OCI-LY1 (cell line): ENCODE measurements around the gene CARD10.
"Not testable (repeated sequence)": the region's sequence is repeated elsewhere in the genome, so short reads cannot be mapped to it uniquely, and the experiment has no call there.

Experiments
- H2AFZ ChIP-seq: fragments of 200-600 bp; sonication (generic), shearing (Covaris generic); 2 replicates; pipeline ENCODE4 v1.6.0; 2014; ENCODE audit warnings: antibody characterized with exemption, mild to moderate bottlenecking, low read length
- H3F3A ChIP-seq: fragments of 200-600 bp; sonication (generic), shearing (Covaris generic); 2 replicates; pipeline ENCODE4 v1.6.0; 2014; ENCODE audit warnings: mild to moderate bottlenecking, antibody characterized with exemption, low read length, moderate library complexity; ENCODE audit not compliant: insufficient read depth
- H3K27ac ChIP-seq: fragments of 200-600 bp; sonication (generic); 2 replicates; pipeline ENCODE4 v1.5.1; 2014; ENCODE audit warnings: low read length, mixed run types, mild to moderate bottlenecking, low read depth; ENCODE audit not compliant: poor library complexity, severe bottlenecking
- H3K27me3 ChIP-seq: fragments of 200-600 bp; sonication (generic); 2 replicates; pipeline ENCODE4 v1.6.0; 2014; ENCODE audit warnings: antibody characterized with exemption, mild to moderate bottlenecking, low read length, moderate library complexity; ENCODE audit not compliant: insufficient read depth
- H3K36me3 ChIP-seq: fragments of 200-600 bp; sonication (generic); 2 replicates; pipeline ENCODE4 v1.6.1; 2014; ENCODE audit warnings: mild to moderate bottlenecking, antibody characterized with exemption, low read length, moderate library complexity, mixed read lengths; ENCODE audit not compliant: insufficient read depth
- H3K4me1 ChIP-seq: fragments of 200-600 bp; sonication (generic); 2 replicates; pipeline ENCODE4 v1.5.1; 2014; ENCODE audit warnings: mild to moderate bottlenecking, low read length, moderate library complexity; ENCODE audit not compliant: insufficient read depth, severe bottlenecking
- H3K4me2 ChIP-seq: fragments of 200-600 bp; sonication (generic), shearing (Covaris generic); 2 replicates; pipeline ENCODE4 v1.6.1; 2014; ENCODE audit warnings: low read length
- H3K4me3 ChIP-seq: fragments of 200-600 bp; sonication (generic); 2 replicates; pipeline ENCODE4 v1.5.1; 2014; ENCODE audit warnings: low read length, low read depth, mild to moderate bottlenecking, mixed read lengths; ENCODE audit not compliant: poor library complexity, severe bottlenecking
- H3K79me2 ChIP-seq: fragments of 200-600 bp; shearing (Covaris generic); 2 replicates; pipeline ENCODE4 v1.6.1; 2016; ENCODE audit warnings: mixed run types, low read length, mixed read lengths; ENCODE audit not compliant: insufficient read depth
- H3K9ac ChIP-seq: fragments of 200-600 bp; sonication (generic), shearing (Covaris generic); 2 replicates; pipeline ENCODE4 v1.6.1; 2014; ENCODE audit warnings: mild to moderate bottlenecking, low read length, mixed read lengths
- H3K9me2 ChIP-seq: fragments of 200-600 bp; sonication (generic), shearing (Covaris generic); 2 replicates; pipeline ENCODE4 v1.6.1; 2014; ENCODE audit warnings: low read depth, mild to moderate bottlenecking, low read length, mixed read lengths
- H3K9me3 ChIP-seq: fragments of 200-600 bp; shearing (Covaris generic); 2 replicates; pipeline ENCODE4 v1.6.1; 2014; ENCODE audit warnings: low read length, mixed read lengths
- H4K20me1 ChIP-seq: fragments of 200-600 bp; sonication (generic), shearing (Covaris generic); 2 replicates; pipeline ENCODE4 v1.6.0; 2016; ENCODE audit warnings: mild to moderate bottlenecking, low read length; ENCODE audit not compliant: insufficient read depth
- CTCF ChIP-seq: fragments of 200-600 bp; sonication (generic), shearing (Covaris generic); IDR thresholded peaks from 2 replicates; pipeline ENCODE4 v1.5.1; 2017; ENCODE audit warnings: mild to moderate bottlenecking, antibody characterized with exemption, low read length, moderate library complexity, mixed read lengths
- EZH2 ChIP-seq: fragments of 200-600 bp; sonication (generic), shearing (Covaris generic); IDR thresholded peaks from 2 replicates; pipeline ENCODE4 v1.8.0; 2017; ENCODE audit warnings: borderline replicate concordance, mixed run types, mild to moderate bottlenecking, antibody characterized with exemption, low read length, moderate library complexity, mixed read lengths

The CARD10 gene

GRCh38 chr22:37545703-37546436, 26.7 kb upstream of the CARD10 start:
- no peak for TF ChIP-seq CTCF
- no peak for TF ChIP-seq EZH2
- H4K20me1 ChIP-seq, result no peaks in the 10 kb centered on the region

GRCh38 chr22:37544955-37545702, 25.9 kb upstream of the CARD10 start:
- Histone ChIP-seq H3K27ac (no peak overlapping the region), H3K27me3 (peaks cover 9% of the 10 kb centered on the region), H3K4me2 (no peak overlapping the region), H3K4me1 (no peaks in the 10 kb centered on the region), H3K9me3 (no peaks in the 10 kb centered on the region), H3K36me3 (no peaks in the 10 kb centered on the region), H3K4me3 (no peak overlapping the region), H3K9me2 (no peaks in the 10 kb centered on the region), H3K79me2 (no peaks in the 10 kb centered on the region), H2AFZ (no peak overlapping the region), H4K20me1 (no peaks in the 10 kb centered on the region), H3K9ac (no peak overlapping the region), H3F3A (no peaks in the 10 kb centered on the region)
- TF ChIP-seq CTCF, result peak; percentile 58
- TF ChIP-seq EZH2, result no peak

More at GRCh38 chr22:37545703-37546436, 26.7 kb upstream of the CARD10 start:
- no peaks in the 10 kb centered on the region for H3K9me3 ChIP-seq
- H3K27me3 ChIP-seq, result peaks cover 5% of the 10 kb centered on the region
- no peaks in the 10 kb centered on the region for H3K36me3 ChIP-seq
- H3K4me3 ChIP-seq, result no peak overlapping the region
- H3K4me1 ChIP-seq, result no peaks in the 10 kb centered on the region
- no peak overlapping the region for H3K9ac ChIP-seq
- no peaks in the 10 kb centered on the region for H3K79me2 ChIP-seq
- no peak overlapping the region for H2AFZ ChIP-seq
- H3K27ac ChIP-seq, result no peak overlapping the region
- no peaks in the 10 kb centered on the region for H3F3A ChIP-seq
- H3K9me2 ChIP-seq, result no peaks in the 10 kb centered on the region
- no peak overlapping the region for H3K4me2 ChIP-seq

- H3K79me2 ChIP-seq, result no peaks in the 10 kb centered on the region
- no peaks in the 10 kb centered on the region for H4K20me1 ChIP-seq
- H3K9me2 ChIP-seq, result no peaks in the 10 kb centered on the region
- no peak overlapping the region for H2AFZ ChIP-seq
- H3K4me2 ChIP-seq, result no peak overlapping the region
- H3K27ac ChIP-seq, result no peak overlapping the region
- no peaks in the 10 kb centered on the region for H3K4me1 ChIP-seq
- no peaks in the 10 kb centered on the region for H3K36me3 ChIP-seq
- H3K4me3 ChIP-seq, result no peak overlapping the region
- TF ChIP-seq EZH2, result no peak
- no peak for TF ChIP-seq CTCF
- peaks cover 5% of the 10 kb centered on the region; the same call in 1 of the 2 replicates for H3K27me3 ChIP-seq
- H3K9ac ChIP-seq, result no peak overlapping the region
- no peaks in the 10 kb centered on the region for H3F3A ChIP-seq
- no peaks in the 10 kb centered on the region for H3K9me3 ChIP-seq
Observed at GRCh38 chr22:37542959-37543358, 23.7 kb upstream of the CARD10 start.

- not testable (repeated sequence) for H3K4me1 ChIP-seq, H3K9me2 ChIP-seq, H3K27ac ChIP-seq, H3K4me3 ChIP-seq, H3K79me2 ChIP-seq, H3F3A ChIP-seq, H2AFZ ChIP-seq, H3K4me2 ChIP-seq, H3K36me3 ChIP-seq, H3K27me3 ChIP-seq, H3K9me3 ChIP-seq, H3K9ac ChIP-seq, H4K20me1 ChIP-seq
Observed at GRCh38 chr22:37542416-37542815, 23.2 kb upstream of the CARD10 start.

GRCh38 chr22:37539790-37540189, 20.6 kb upstream of the CARD10 start:
- H3K4me2 ChIP-seq, H3K27ac ChIP-seq, H3K4me1 ChIP-seq, H3K27me3 ChIP-seq, H3K9ac ChIP-seq, H2AFZ ChIP-seq, H4K20me1 ChIP-seq, H3K4me3 ChIP-seq, H3K9me2 ChIP-seq, H3K79me2 ChIP-seq, H3K9me3 ChIP-seq, H3F3A ChIP-seq, H3K36me3 ChIP-seq: not testable (repeated sequence)
